Activated naive CD4-positive, alpha-beta T cell (primary cell): ENCODE measurements around the gene EHD1.

Experiments
- DNase-seq, 4 experiments: peaks; one replicate each; lab custom pipeline; 2025; lab: John Stamatoyannopoulos, UW

EHD1 gene

DNA sequence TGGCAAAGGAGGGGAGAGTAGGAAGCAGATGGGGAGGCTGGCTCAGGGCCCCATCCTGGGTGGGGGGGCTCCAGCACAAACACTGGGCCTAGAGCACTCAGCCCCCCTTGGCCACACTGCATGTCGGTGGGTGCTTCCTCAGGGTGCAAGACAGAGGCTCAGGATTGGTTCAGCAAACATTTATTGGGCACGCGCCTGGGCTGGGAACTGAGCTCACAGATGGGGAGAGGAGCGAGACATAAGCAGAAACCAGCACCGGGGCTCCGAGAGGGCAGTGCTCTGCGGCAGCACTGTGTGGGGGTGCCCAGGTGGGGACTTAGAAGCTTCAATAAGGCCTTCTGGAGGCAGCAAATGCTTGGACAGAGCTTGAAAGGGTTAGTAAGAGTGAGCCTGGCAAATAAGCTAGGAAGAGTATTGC, 12.1 kb upstream of the EHD1 start:
- DNase-seq: no peak

GRCh38 chr11:64888729-64889511, 10.5 kb upstream of the EHD1 start:
- no peak for DNase-seq

DNA sequence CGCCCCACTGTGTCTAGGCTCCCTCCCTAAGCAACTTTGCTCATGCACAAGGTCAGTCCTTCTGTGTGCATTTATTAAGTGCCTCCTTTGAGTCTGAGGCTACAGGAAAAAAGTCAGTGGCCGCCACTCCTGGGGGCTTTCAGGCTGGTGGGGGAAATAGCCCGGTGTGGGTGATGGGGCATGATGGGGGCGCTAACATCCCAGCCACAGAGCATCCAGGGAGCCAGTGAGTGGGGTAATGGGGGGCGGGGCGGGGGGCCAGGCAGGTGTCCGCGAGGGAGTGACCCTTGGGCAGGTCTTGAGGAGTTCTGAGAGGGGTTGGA, 9.9 kb upstream of the EHD1 start:
- no peak for DNase-seq

GRCh38 chr11:64887757-64888405, 9.5 kb upstream of the EHD1 start:
- peak; percentile 54 to 85 (median 79) for DNase-seq

- DNase-seq: no peak
These were observed 8.9 kb upstream of the EHD1 start for GRCh38 chr11:64887234-64887756.

DNA sequence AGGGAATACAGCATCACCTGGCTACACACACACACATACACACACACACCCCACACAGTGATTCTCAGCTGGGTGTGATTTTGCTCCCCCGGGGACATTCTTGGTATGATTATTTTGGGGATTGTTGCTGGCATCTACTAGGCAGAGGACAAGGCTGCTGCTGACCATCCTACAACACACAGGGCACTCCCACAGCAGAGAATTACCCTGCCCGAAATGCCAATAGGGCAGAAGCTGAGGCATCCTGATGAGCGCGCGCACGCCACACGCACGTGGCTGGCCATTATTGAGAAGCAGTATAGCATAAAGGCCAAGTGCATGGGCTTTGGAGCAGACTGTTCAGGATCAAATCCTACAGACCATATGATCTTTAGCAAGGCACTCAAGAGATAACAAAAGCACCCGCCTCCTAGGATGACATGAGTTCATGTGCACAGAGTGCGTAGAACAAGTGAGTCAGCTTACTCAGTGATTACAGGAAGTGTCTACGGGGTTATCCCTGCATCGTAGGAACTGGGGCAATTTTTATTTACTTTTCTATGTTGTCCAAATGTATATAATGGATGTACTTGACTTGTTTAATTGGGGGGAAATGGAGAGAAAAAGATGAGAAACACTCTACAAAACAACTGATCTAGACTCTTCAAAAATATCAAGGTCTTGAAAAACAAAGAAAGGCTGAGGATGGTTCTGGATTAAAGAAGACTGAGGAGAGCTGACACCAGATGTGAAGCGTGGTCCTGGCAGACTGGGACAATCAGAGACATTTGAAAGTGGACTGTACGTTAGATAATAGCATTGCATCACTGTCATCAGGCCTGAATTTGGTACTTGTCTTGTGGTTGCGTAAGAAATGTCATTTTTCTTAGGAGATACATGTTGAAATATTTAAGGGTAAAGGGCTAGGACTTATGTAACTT, 7.2 kb upstream of the EHD1 start:
- no peak for DNase-seq

DNA sequence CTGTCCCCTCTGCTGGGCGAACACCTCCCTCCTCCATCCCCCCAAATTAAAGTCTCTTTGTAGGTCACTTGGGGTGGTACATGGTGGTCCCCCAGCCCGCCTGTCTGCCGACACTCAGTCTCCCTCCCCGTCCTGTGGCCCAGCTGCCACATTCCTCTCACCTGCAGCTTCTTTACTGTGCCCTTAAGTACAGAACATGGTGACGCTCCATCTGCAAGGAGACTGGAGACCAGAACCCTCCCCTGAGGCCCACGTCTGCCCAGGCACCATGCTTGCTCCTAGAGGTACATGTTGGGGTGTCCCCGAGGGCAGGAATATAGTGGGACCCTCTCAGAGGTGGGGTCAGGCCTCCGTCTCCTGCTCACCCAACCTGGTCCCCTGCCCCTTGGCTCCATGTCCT, 5.6 kb upstream of the EHD1 start:
- no peak for DNase-seq

DNA sequence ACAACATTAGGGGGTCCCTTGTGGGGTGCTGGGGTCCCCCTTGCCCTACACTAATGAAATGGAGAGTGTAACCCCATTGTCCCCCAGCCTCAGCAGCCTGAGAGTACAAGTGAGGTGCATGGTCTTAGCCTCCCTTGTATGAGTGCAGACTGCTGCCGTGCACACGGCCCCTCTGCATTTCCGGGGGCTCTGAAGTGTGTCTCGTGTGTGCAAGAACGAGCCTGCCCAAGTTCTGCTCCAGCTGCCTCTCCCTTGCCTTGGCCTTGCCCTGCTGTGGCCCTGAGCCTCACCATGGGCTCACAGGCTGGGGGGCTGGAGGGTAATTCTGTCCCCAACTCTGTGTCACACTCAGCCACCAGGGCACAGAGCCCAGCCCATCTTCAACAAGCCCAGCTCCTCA, 5.2 kb upstream of the EHD1 start:
- no peak for DNase-seq

GRCh38 chr11:64882243-64882642, 3.8 kb upstream of the EHD1 start:
- no peak for DNase-seq

DNA sequence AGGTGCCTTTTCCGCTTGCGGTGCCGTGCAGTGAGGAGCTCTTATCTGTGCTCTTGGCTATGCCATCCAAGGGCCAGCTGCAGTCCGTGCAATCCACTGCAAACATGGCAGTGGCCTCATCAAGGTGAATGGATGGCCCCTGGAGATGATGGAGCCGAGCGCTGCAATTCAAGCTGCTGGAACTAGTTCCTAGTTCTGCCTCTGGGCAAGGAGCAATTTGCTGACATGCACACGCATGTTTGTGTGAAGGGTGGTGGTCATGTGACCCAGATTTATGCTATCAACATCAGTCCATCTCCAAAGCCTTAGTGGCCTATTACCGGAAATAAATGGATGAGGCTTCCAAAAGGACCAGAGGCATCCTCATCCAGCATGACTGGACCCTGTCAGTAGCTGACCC, 3.1 kb upstream of the EHD1 start:
- no peak for DNase-seq

- no peak for DNase-seq
These were observed 2.0 kb upstream of the EHD1 start for GRCh38 chr11:64880240-64881001.

GRCh38 chr11:64879244-64879900, 951 bp upstream of the EHD1 start:
- no peak for DNase-seq

GRCh38 chr11:64878223-64878493, 263 bp downstream of the EHD1 start:
- peak in 1 of 4 experiments; percentile 70 for DNase-seq

DNA sequence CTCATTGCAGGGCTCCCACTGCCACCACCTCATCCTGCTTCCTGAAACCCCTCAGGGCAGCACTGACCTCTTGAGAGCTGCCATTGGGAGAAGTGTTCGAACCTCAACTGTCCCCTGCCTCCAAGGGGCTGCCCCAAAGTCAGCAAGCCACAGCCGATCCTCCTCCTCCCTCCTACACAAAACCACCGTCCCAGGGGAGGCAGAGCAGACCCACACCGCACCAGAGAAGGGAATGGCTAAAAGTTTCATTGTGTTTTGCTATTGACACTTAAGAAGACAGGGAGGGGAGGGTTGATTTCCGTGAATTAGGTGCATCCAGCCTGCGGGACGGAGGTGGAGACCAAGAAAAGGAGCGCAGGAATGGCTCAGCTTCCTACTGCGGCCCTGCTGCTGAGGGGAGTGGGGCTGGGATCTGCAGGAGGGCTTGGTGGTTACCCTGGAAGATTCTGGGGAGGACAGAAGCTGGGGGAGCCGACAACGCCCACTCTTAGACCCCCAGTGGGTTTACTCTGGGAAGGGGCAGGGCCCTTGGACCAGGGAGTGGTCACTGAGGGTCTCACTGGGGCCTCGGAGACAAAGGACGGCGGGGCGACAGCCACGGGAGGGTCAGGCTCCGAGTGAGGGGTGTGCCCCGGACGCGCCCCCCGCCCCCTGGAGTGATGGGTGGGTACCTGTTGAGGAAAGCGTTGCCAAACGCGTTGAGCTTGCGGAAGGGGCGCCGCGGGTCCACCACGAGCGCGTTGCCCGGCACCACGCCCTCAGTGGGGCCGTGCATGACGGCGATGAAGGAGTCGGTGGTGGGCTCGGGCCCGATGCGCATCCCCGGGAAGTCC, 815 bp downstream of the EHD1 start:
- DNase-seq: no peak

DNA sequence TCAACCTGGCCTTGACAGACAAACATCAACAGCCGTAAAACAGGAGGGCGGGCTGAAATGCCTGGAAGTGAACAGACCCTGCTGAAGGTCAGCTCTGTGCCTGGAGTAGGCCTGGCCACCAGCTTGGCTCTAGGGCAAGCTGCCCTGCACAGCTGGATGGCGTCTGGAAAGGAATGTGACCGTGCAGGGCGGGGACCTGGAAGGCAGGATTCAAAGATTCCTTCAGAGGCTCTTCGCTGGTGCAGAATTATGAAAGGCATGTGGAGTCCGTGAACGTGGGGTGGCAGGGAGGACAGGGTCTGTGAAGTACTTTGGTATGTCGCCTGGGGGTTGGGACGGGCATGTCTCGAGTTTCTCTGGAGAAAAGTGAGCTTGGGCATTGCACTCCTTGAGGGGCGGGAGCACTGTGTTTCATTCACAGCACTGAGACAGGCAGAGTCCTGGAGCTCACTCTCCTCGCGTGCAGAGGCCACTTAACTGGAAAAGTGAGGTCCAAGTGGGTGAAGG, 1.5 kb downstream of the EHD1 start:
- no peak for DNase-seq

DNA sequence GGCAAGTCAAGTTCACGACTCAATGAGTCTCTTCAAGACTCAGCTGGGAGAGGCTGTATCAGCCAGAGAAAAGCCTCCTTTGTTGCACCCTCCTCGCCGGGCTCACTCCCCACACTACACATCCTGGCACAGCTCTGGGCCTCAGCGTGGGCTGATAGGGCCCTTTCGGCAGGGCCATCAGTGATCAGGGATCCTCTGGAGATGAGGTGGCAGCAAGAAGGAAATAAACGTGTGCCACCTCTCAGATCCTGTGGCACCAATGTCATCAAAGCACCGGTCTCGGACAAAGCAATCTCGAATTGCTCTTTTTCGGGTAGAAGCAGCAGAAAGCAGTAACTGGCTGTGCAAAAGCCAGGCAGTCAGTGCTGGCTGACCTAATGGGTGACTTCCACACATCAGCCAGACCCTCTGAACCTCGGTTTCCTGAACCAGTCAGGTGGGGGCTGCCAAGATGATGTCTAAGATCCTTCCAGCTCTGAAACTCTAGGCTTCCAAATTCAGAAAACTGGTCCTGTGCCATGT, 2.1 kb downstream of the EHD1 start:
- no peak for DNase-seq

GRCh38 chr11:64875369-64876228, 2.8 kb downstream of the EHD1 start:
- no peak for DNase-seq

- no peak for DNase-seq
These were observed 3.8 kb downstream of the EHD1 start for GRCh38 chr11:64874308-64875240.
